Muscle layer of duodenum (tissue), 2 donors: ENCODE results near the gene YIPF3.
A peak's percentile ranks its signal among the peaks of the same experiment; 100 is the strongest.
"Not testable (repeated sequence)": the region's sequence is repeated elsewhere in the genome, so short reads cannot be mapped to it uniquely, and the experiment has no call there.

Experiments
- H3K27ac ChIP-seq: one replicate; pipeline ENCODE4 v1.7.0; 2013; ENCODE audit warnings: mild to moderate bottlenecking, low read length
- H3K27me3 ChIP-seq: one replicate; pipeline ENCODE4 v1.7.0; 2013; ENCODE audit warnings: low read depth, mild to moderate bottlenecking, control low read depth, low read length
- H3K36me3 ChIP-seq, 2 donors: one replicate each; pipeline ENCODE4 v1.7.0; 2013; ENCODE audit warnings: low read length in 2 of 2, control low read depth in 1 of 2, mild to moderate bottlenecking in 1 of 2; ENCODE audit not compliant: insufficient read depth in 2 of 2, control insufficient read depth in 1 of 2
- H3K4me1 ChIP-seq, 2 donors: one replicate each; pipeline ENCODE4 v1.7.0; 2013; ENCODE audit warnings: low read length in 2 of 2, mild to moderate bottlenecking in 2 of 2, control low read depth in 1 of 2, moderate library complexity in 1 of 2; ENCODE audit not compliant: insufficient read depth in 2 of 2, control insufficient read depth in 1 of 2
- H3K4me3 ChIP-seq, 2 donors: one replicate each; pipeline ENCODE4 v1.7.0; 2013; ENCODE audit warnings: low read length in 2 of 2, low read depth in 1 of 2, mild to moderate bottlenecking in 1 of 2
- H3K9me3 ChIP-seq, 2 donors: one replicate each; pipeline ENCODE4 v1.7.0; 2013; ENCODE audit warnings: low read length in 2 of 2, control low read depth in 1 of 2, mild to moderate bottlenecking in 1 of 2; ENCODE audit not compliant: control insufficient read depth in 1 of 2
- donor health status: healthy.

The YIPF3 gene

DNA sequence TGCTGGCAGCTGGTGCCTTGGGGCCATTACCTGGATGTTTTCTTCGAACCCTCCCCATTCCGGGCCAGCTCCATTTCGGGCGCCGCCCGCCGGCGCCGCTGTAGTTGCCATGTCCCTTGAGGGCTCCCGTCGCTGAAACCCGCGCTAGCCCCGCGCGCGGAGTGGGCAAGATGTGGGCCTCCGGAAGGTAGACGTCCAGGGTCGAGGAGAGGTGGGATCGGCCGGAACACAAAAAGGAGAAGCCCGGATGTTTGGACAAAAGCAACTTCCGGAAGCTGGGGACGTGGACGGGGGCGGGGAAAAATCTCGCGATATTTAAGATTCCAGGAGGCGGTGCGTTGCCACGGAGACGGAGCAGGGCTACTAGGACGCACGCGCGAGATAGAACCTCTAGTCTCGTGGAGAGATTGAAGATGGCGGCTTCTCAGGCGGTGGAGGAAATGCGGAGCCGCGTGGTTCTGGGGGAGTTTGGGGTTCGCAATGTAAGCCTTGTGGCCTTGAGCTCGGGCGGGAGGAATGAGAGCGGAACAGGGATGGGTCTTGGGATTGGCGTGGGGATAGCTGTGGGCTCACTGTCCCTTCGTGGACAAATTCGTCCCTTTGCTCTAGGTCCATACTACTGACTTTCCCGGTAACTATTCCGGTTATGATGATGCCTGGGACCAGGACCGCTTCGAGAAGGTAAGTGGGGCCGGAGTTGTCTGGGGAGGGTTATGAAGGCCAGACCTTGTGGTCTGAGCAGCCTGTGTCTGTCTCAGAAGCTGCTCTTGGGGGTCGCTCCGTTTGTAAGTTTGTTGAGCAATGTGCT, at the start of gene YIPF3, which contains the start of gene POLR1C:
Gene YIPF3 (minus strand): TSS at position 230 of the 808 bp plus-strand sequence. CDS start 119 bp downstream, at position 111.
Gene POLR1C (plus strand): TSS at position 393 of the 808 bp plus-strand sequence. CDS start 21 bp downstream, at position 414.
- Histone ChIP-seq H3K27me3 (no peaks in the 10 kb centered on the region), H3K27ac (peak within 1 kb of the TSS; percentile 93), H3K9me3 (no peaks in the 10 kb centered on the region), H3K4me3 (peak within 1 kb of the TSS; percentile 95 to 97), H3K36me3 (peaks cover 48 to 53% of the 10 kb centered on the region in 2 donors), H3K4me1 (peaks cover 20 to 33% of the 10 kb centered on the region in 2 donors)

DNA sequence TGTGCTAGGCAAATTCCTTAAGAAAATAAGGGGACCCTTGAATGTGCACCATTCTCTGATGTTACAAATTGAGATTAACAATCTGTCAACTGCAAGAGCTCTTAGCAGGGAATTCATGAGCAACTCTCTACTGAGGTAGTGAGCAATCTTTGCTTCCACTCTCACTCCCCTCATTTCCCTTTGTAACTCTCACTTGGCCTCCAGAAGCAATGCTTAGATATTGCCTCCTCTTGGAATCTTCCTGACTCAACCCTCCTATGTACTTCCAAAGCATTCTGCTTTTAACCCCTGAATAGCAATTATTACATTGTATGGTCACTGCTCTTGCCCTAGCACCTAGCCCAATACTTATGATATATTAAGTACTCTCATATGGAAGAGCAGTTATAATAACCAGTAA, 42.6 kb upstream of the YIPF3 start:
- Histone ChIP-seq H3K9me3 (no peaks in the 10 kb centered on the region), H3K27ac (no peak overlapping the region), H3K4me1 (no peaks in the 10 kb centered on the region), H3K36me3 (peaks cover 65 to 83% of the 10 kb centered on the region in 2 donors), H3K27me3 (no peaks in the 10 kb centered on the region), H3K4me3 (no peak overlapping the region)

DNA sequence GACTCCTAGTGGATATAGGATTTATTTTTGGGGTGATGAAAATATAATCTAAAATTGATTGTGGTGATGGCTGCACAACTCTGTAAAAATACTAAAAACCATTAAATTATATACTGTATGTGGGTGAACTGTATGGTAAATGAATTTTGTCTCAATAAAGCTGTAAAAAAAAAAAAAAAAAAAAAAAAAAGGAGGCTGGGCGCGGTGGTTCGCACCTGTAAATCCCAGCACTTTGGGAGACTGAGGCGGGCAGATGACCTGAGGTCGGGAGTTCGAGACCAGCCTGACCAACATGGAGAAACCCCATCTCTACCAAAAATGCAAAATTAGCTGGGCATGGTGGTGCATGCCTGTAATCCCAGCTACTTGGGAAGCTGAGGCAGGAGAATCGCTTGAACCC, 40.9 kb upstream of the YIPF3 start:
- H3K36me3 ChIP-seq = peaks cover 67 to 78% of the 10 kb centered on the region in 2 donors
- H3K27me3 ChIP-seq, H3K4me3 ChIP-seq, H3K4me1 ChIP-seq, H3K9me3 ChIP-seq, H3K27ac ChIP-seq: not testable (repeated sequence)

DNA sequence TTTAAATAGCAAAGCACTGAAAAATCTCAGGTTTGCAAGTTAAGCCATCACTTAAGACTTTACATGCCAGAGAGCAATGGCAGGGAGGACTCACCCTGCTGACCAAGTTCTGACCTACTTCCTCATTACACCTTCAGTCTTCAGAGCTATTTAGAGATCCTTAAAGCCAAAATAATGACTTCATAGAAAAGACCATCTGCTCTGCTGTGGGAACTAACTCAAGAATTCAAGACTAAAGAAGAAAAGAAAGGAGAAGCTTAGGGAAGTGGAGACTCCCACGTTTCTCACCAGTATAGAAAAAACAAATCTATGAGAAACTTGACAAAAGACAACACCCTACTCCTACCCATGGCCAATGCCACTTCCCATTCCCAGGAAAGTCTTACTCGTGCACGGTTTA, 30.5 kb upstream of the YIPF3 start:
- peaks cover 55 to 80% of the 10 kb centered on the region in 2 donors for H3K36me3 ChIP-seq

DNA sequence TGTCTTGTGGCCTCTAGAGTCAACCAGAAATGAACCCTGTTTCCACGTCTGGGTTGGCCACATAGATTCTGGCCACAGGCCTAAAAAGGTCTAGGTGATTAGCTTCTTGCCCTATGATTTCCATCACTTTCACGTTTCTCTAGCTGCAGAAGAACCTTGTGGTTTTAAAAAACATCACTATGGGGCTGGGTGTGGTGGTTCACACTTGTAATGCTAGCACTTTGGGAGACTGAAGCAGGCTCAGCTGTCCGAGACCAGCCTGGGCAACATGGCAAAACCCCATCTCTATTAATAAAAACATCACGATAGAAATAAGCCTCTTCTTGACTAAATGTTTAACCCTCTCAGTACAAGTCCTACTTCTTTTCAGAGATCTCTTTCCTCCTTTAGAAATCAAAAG, 27.7 kb upstream of the YIPF3 start:
- Histone ChIP-seq H3K4me3 (no peak overlapping the region), H3K4me1 (no peaks in the 10 kb centered on the region), H3K9me3 (no peaks in the 10 kb centered on the region), H3K36me3 (peaks cover 40 to 58% of the 10 kb centered on the region in 2 donors), H3K27me3 (no peaks in the 10 kb centered on the region), H3K27ac (no peak overlapping the region)

More for the DNA sequence above, 30.5 kb upstream of the YIPF3 start:
- Histone ChIP-seq H3K4me3 (no peak overlapping the region), H3K4me1 (no peaks in the 10 kb centered on the region), H3K27me3 (no peaks in the 10 kb centered on the region), H3K9me3 (no peaks in the 10 kb centered on the region), H3K27ac (no peak overlapping the region)

DNA sequence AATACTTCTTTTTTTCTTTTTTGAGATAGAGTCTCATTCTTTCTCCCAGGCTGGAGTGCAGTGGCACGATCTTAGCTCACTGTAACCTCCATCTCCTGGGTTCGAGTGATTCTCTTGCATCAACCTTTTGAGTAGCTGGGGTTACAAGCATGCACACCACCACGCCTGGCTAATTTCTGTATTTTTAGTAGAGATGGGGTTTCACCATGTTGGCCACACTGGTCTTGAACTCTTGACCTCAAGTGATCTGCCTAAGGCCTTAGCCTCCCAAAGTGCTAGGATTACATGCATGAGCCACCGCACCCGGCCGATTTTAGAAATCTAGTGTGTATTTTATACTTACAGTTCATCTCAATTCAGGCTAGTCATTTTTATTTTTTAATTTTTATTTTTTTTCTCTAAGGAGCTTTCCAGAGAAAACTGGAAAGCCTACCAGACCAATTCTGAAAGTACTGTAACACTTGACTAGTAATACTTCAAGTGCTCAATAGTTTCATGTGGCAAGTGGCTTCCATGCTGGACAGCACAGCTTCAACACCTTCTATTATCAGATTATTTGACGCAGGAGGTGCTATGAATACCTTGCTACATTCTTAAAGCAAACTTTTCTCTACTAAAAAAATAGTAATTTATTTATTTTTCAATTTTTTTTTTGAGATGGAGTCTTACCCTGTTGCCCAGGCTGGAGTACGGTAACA, 25.2 kb upstream of the YIPF3 start:
- no peak overlapping the region for H3K27ac ChIP-seq
- no peak overlapping the region for H3K4me3 ChIP-seq
- H3K9me3 ChIP-seq = no peaks in the 10 kb centered on the region
- H3K27me3 ChIP-seq = no peaks in the 10 kb centered on the region
- H3K4me1 ChIP-seq = no peaks in the 10 kb centered on the region
- peaks cover 29 to 45% of the 10 kb centered on the region in 2 donors for H3K36me3 ChIP-seq

DNA sequence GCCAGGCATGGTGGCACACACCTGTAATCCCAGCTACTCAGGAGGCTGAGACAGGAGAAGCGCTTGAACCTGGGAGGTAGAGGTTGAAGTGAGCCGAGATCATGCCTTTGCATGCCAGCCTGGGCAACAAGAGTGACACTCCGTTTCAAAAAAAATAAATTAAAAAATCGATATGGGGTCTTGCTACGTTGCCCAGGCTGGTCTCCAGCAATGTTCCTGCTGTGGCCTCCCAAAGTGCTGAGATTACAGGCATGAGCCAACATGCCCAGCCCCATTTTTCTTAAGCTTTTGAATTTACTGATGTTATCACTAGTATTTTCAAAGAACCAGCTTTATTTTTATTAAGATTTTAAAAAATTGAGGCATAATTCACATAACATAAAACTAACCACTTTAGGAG, 23.8 kb upstream of the YIPF3 start:
- H3K27ac ChIP-seq = no peak overlapping the region
- H3K4me3 ChIP-seq = no peak overlapping the region
- no peaks in the 10 kb centered on the region for H3K27me3 ChIP-seq
- H3K9me3 ChIP-seq = no peaks in the 10 kb centered on the region
- peaks cover 15 to 32% of the 10 kb centered on the region in 2 donors for H3K36me3 ChIP-seq
- H3K4me1 ChIP-seq = no peaks in the 10 kb centered on the region

DNA sequence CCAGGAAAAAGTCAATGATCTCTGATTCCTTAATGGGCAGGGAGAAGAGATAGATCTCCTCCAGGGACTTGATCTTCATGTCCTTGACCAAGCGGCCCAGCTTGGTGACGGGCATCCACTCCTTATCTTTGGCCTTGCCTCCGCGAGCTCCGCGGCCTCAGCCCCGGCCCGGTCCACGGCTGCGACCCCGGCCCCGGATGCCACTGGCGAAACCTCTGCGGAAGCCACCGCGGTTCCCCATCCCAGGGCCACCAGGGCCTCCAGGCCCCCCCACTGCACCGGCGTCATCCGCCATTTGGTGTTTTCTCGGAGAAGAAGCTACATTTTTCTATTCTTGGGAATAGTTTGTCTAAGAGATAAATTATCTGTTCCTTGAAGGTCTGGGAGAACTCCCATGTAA, 22.7 kb upstream of the YIPF3 start:
- not testable (repeated sequence) for H3K27ac ChIP-seq, H3K27me3 ChIP-seq, H3K4me3 ChIP-seq, H3K9me3 ChIP-seq, H3K4me1 ChIP-seq
- H3K36me3 ChIP-seq = peaks cover 12 to 26% of the 10 kb centered on the region in 2 donors

DNA sequence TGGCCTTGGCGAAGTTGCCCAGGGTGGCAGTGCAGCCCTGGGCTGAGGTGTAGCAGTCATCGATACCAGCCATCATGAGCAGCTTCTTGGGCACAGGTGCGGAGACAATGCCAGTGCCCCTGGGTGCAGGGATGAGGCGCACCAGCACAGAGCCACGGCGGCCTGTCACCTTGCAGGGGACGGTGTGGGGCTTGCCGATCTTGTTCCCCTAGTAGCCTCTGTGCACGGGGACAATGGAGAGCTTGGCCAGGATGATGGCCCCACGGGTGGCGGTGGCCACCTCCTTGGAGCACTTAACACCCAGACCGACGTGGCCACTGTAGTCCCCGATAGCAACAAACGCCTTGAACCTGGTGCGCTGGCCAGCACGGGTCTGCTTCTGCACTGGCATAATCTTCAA, 22.3 kb upstream of the YIPF3 start:
- H3K27me3 ChIP-seq = not testable (repeated sequence)

DNA sequence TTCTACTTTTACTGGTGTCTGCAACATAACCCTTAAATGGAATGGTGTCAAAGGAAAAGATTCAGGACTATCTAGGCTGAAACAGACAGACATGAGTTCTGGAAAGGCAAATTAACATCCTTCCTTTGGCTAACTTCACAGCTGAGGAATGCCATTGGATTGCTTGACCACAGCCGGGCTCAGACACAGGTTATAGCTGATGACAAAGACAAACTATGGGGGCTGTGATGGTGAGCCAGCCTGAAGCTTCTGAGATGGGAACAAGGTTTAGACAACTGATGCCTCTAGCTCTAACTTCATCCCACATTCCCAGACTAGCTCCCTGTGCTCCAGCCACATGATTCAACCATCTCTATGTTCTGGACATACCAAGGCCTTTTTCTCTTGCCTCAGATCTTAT, 15.5 kb upstream of the YIPF3 start:
- no peaks in the 10 kb centered on the region for H3K4me1 ChIP-seq
- no peaks in the 10 kb centered on the region for H3K9me3 ChIP-seq
- H3K27me3 ChIP-seq = no peaks in the 10 kb centered on the region
- no peak overlapping the region for H3K4me3 ChIP-seq
- H3K27ac ChIP-seq = no peak overlapping the region
- peaks cover 43 to 51% of the 10 kb centered on the region in 2 donors for H3K36me3 ChIP-seq

More for the DNA sequence above, 22.3 kb upstream of the YIPF3 start:
- not testable (repeated sequence) for H3K4me1 ChIP-seq, H3K27ac ChIP-seq, H3K4me3 ChIP-seq, H3K9me3 ChIP-seq
- peaks cover 13 to 25% of the 10 kb centered on the region in 2 donors for H3K36me3 ChIP-seq

DNA sequence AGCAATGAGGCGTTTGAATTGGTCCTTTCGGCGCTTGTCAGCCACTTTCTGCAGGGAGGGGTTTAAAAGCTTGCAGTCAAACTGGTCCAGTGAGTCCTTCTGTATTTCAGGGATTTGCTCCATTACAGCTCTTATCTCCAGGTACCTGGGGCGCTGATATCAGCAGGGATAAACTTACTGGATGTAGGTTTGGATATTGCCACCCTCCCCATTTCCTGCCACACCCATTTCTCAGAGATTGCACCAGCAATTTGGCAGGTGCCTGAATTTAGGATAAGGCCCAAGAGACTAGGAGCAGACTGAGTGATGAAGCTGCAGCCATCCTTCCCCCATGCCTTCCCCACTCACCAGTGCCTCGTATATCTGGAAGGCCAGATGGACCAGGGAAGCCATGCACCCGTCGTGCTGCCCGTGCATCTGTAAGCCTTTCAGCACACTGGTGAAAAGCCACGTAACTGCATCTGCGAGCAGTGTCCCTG, 7.8 kb upstream of the YIPF3 start:
- Histone ChIP-seq H3K4me1 (no peaks in the 10 kb centered on the region), H3K27me3 (no peaks in the 10 kb centered on the region), H3K9me3 (no peaks in the 10 kb centered on the region), H3K4me3 (no peak overlapping the region), H3K27ac (no peak overlapping the region), H3K36me3 (peaks cover 80 to 95% of the 10 kb centered on the region in 2 donors)
